Tibial artery (tissue), 4 donors: Measurements from ENCODE around the gene ACADM.
"Not testable (repeated sequence)": the region's sequence is repeated elsewhere in the genome, so short reads cannot be mapped to it uniquely, and the experiment has no call there.

Source experiments
- DNase-seq, 2 donors: peaks; one replicate each; pipeline ENCODE4 v3.0.0-alpha.2; 2019
- H3K27ac ChIP-seq, 2 donors: fragments of 200-600 bp; sonication (generic) in 1 of 2; 1 replicate in 1 of 2; 2 replicates in 1 of 2; pipeline ENCODE4 v1.5.1; 2018 to 2019; ENCODE audit warnings: mild to moderate bottlenecking in 1 of 2
- H3K27me3 ChIP-seq, 2 donors: fragments of 200-600 bp; sonication (generic) in 1 of 2; one replicate each; pipeline versions ENCODE4 v1.5.1 to v1.6.0; 2016 to 2019
- H3K36me3 ChIP-seq, 3 donors: fragments of 200-600 bp; sonication (generic) in 2 of 3; one replicate each; pipeline ENCODE4 v1.5.1; 2016 to 2019; ENCODE audit warnings: mild to moderate bottlenecking in 2 of 3
- H3K4me1 ChIP-seq, 4 donors: fragments of 200-600 bp; sonication (generic) in 2 of 4; 1 replicate in 3 of 4; 2 replicates in 1 of 4; pipeline ENCODE4 v1.5.1; 2016 to 2019
- H3K4me3 ChIP-seq, 2 donors: fragments of 200-600 bp; sonication (generic) in 1 of 2; 1 replicate in 1 of 2; 2 replicates in 1 of 2; pipeline ENCODE4 v1.5.1; 2018 to 2019; ENCODE audit warnings: mild to moderate bottlenecking in 2 of 2
- H3K9me3 ChIP-seq, 3 donors: fragments of 200-600 bp; sonication (generic) in 1 of 3; one replicate each; pipeline ENCODE4 v1.5.1; 2016 to 2019
- CTCF ChIP-seq, 2 experiments: fragments of 200-600 bp in 1 of 2; fragments of 450-650 bp in 1 of 2; IDR thresholded peaks; one replicate each; pipeline ENCODE4 v1.5.1; 2017 to 2019; ENCODE audit warnings: antibody characterized with exemption in 2 of 2, mild to moderate bottlenecking in 1 of 2, moderate library complexity in 1 of 2
- intact Hi-C: fragments of 100-400 bp; cut with DNase I; formaldehyde crosslinking; loops from one replicate; pipeline ENCODE4 v1.15.0; 2023; ENCODE audit warnings: low total_unique reads

Gene ACADM

GRCh38 chr1:75736016-75736415 is 11.5 kb downstream of the ACADM start:
- Histone ChIP-seq H3K9me3 (no peaks in the 10 kb centered on the region), H3K27me3 (no peaks in the 10 kb centered on the region), H3K27ac (no peak overlapping the region), H3K4me1 (no peaks in the 10 kb centered on the region), H3K4me3 (no peak overlapping the region), H3K36me3 (peaks cover 57 to 88% (median 71%) of the 10 kb centered on the region in 3 donors)
- DNase-seq, result no peak
- no peak for TF ChIP-seq CTCF (IDR thresholded peaks at IDR 0.05)
- intact Hi-C loops, result no loop called here

- no peaks in the 10 kb centered on the region for H3K27me3 ChIP-seq
- no peaks in the 10 kb centered on the region for H3K4me1 ChIP-seq
- intact Hi-C loops, result no loop called here
- no peak overlapping the region for H3K4me3 ChIP-seq
- H3K36me3 ChIP-seq, result peaks cover 56 to 91% (median 80%) of the 10 kb centered on the region in 3 donors
- no peak for DNase-seq
- TF ChIP-seq CTCF (IDR thresholded peaks at IDR 0.05), result no peak
- H3K27ac ChIP-seq, result no peak overlapping the region
- no peaks in the 10 kb centered on the region for H3K9me3 ChIP-seq
Measured at GRCh38 chr1:75742047-75742625, 17.6 kb downstream of the ACADM start.

GRCh38 chr1:75745276-75745675 is 20.8 kb downstream of the ACADM start:
- no peaks in the 10 kb centered on the region for H3K4me1 ChIP-seq
- TF ChIP-seq CTCF (IDR thresholded peaks at IDR 0.05), result no peak
- H3K27ac ChIP-seq, result no peak overlapping the region
- intact Hi-C loops, result no loop called here
- no peaks in the 10 kb centered on the region for H3K9me3 ChIP-seq
- DNase-seq, result no peak
- no peak overlapping the region for H3K4me3 ChIP-seq
- no peaks in the 10 kb centered on the region for H3K27me3 ChIP-seq
- H3K36me3 ChIP-seq, result peaks cover 54 to 73% (median 64%) of the 10 kb centered on the region in 3 donors

- H3K27me3 ChIP-seq, H3K4me1 ChIP-seq, H3K9me3 ChIP-seq, H3K4me3 ChIP-seq, DNase-seq, H3K27ac ChIP-seq, intact Hi-C loops: not testable (repeated sequence)
- H3K36me3 ChIP-seq, result peaks cover 32 to 42% (median 34%) of the 10 kb centered on the region in 3 donors
Measured at GRCh38 chr1:75757210-75757609, 32.7 kb downstream of the ACADM start.

GRCh38 chr1:75758543-75758942 is 34.0 kb downstream of the ACADM start:
- H3K36me3 ChIP-seq, result peaks cover 21 to 33% (median 30%) of the 10 kb centered on the region in 3 donors
- H3K27me3 ChIP-seq, H3K9me3 ChIP-seq, H3K27ac ChIP-seq, H3K4me3 ChIP-seq, H3K4me1 ChIP-seq, intact Hi-C loops, DNase-seq: not testable (repeated sequence)

GRCh38 chr1:75764057-75764655 is 39.6 kb downstream of the ACADM start:
- no peak overlapping the region for H3K4me3 ChIP-seq

More at GRCh38 chr1:75764057-75764655, 39.6 kb downstream of the ACADM start:
- H3K9me3 ChIP-seq, result no peaks in the 10 kb centered on the region
- intact Hi-C loops, result no loop called here
- no peak for TF ChIP-seq CTCF (IDR thresholded peaks at IDR 0.05)
- peaks cover 0 to 17% (median 0%) of the 10 kb centered on the region in 3 donors for H3K36me3 ChIP-seq
- H3K27ac ChIP-seq, result no peak overlapping the region
- H3K4me1 ChIP-seq, result peaks cover 0 to 14% (median 4%) of the 10 kb centered on the region in 4 donors
- H3K27me3 ChIP-seq, result no peaks in the 10 kb centered on the region
- no peak for DNase-seq
